Activated T-helper 2 cell treated with anti-CD3 and anti-CD28 coated beads, Interferon-gamma antibody, Interleukin-2, Interleukin-4, amounts not matched to agents 10 μg/mL and 5 μg/mL and 100 μg/mL, durations not matched to agents 14 hours and 24 hours and 36 hours (primary cell): Measurements from ENCODE around the gene SETDB2. TPM values are rescaled to one million over a fixed set of nuclear protein-coding genes. Genes with fewer than 3 reads are reported as not detected.

Experiments
- DNase-seq: peaks from one replicate; pipeline ENCODE4 v3.0.0; 2021; ENCODE audit warnings: low spot score
- H3K27ac Mint-ChIP-seq: one replicate; pipeline ENCODE4 v1.8.0; 2021; ENCODE audit warnings: mixed read lengths
- H3K27me3 Mint-ChIP-seq: one replicate; pipeline ENCODE4 v1.8.0; 2021; ENCODE audit warnings: low read depth, mixed read lengths
- H3K36me3 Mint-ChIP-seq: one replicate; pipeline ENCODE4 v1.8.0; 2021; ENCODE audit warnings: low read depth, mixed read lengths
- H3K4me1 Mint-ChIP-seq: one replicate; pipeline ENCODE4 v1.8.0; 2021; ENCODE audit warnings: low read depth, mixed read lengths
- H3K4me3 Mint-ChIP-seq: one replicate; pipeline ENCODE4 v1.8.0; 2021; ENCODE audit warnings: low read depth, mild to moderate bottlenecking, moderate library complexity, mixed read lengths
- H3K9me3 Mint-ChIP-seq: one replicate; pipeline ENCODE4 v1.8.0; 2021; ENCODE audit warnings: mixed read lengths
- intact Hi-C: fragments of 100-400 bp; cut with micrococcal nuclease; formaldehyde crosslinking; loops from one replicate; pipeline ENCODE4 v1.15.1; 2023
- total RNA-seq: library from RNA; stranded (reverse); gene quantifications from 2 replicates; pipeline ENCODE4 v1.2.3, GENCODE V29; 2022

The SETDB2 gene, protein sequence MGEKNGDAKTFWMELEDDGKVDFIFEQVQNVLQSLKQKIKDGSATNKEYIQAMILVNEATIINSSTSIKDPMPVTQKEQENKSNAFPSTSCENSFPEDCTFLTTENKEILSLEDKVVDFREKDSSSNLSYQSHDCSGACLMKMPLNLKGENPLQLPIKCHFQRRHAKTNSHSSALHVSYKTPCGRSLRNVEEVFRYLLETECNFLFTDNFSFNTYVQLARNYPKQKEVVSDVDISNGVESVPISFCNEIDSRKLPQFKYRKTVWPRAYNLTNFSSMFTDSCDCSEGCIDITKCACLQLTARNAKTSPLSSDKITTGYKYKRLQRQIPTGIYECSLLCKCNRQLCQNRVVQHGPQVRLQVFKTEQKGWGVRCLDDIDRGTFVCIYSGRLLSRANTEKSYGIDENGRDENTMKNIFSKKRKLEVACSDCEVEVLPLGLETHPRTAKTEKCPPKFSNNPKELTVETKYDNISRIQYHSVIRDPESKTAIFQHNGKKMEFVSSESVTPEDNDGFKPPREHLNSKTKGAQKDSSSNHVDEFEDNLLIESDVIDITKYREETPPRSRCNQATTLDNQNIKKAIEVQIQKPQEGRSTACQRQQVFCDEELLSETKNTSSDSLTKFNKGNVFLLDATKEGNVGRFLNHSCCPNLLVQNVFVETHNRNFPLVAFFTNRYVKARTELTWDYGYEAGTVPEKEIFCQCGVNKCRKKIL
- 10.8 and 11.0 TPM in 2 replicates for total RNA-seq

GRCh38 chr13:49443704-49444523 is at the start of gene SETDB2, which contains the start of gene CAB39L:
TSS of gene SETDB2 (plus strand) at chr13:49444274. CDS start at chr13:49451894, 7,620 bp downstream.
TSS of gene CAB39L (minus strand) at chr13:49444064. CDS start at chr13:49382910, 61,154 bp downstream.
- Mint-ChIP-seq H3K36me3 (peaks cover 12% of the 10 kb centered on the region), H3K27me3 (peaks cover 8% of the 10 kb centered on the region), H3K4me1 (peaks cover 49% of the 10 kb centered on the region), H3K9me3 (no peaks in the 10 kb centered on the region), H3K27ac (peak within 1 kb of the TSS; percentile 99), H3K4me3 (peak within 1 kb of the TSS; percentile 95)
- intact Hi-C loops = loop anchor here (1.0 to 10.0 kb wide), 11 partner anchors 10 to 683 kb away; partner anchors contain the start of genes CDADC1, FNDC3A, KPNA3 and PHF11
- peak; percentile 99 for DNase-seq

- Mint-ChIP-seq H3K9me3 (no peaks in the 10 kb centered on the region), H3K4me3 (no peak overlapping the region), H3K27me3 (peaks cover 12% of the 10 kb centered on the region), H3K27ac (no peak overlapping the region), H3K4me1 (no peaks in the 10 kb centered on the region), H3K36me3 (no peaks in the 10 kb centered on the region)
- no peak for DNase-seq
- intact Hi-C loops = no loop called here
Observed at GRCh38 chr13:49395451-49395865, 48.6 kb upstream of the SETDB2 start.

GRCh38 chr13:49395878-49396380 is 48.1 kb upstream of the SETDB2 start:
- H3K9me3 Mint-ChIP-seq = no peaks in the 10 kb centered on the region
- H3K4me1 Mint-ChIP-seq = no peaks in the 10 kb centered on the region
- H3K36me3 Mint-ChIP-seq = no peaks in the 10 kb centered on the region
- no peak for DNase-seq
- no peak overlapping the region for H3K27ac Mint-ChIP-seq
- H3K27me3 Mint-ChIP-seq = peaks cover 9% of the 10 kb centered on the region
- no peak overlapping the region for H3K4me3 Mint-ChIP-seq
- intact Hi-C loops = no loop called here

- peaks cover 17% of the 10 kb centered on the region for H3K9me3 Mint-ChIP-seq
- no peak for DNase-seq
- no peak overlapping the region for H3K4me3 Mint-ChIP-seq
- H3K27ac Mint-ChIP-seq = no peak overlapping the region
- no peaks in the 10 kb centered on the region for H3K4me1 Mint-ChIP-seq
- H3K36me3 Mint-ChIP-seq = no peaks in the 10 kb centered on the region
- intact Hi-C loops = no loop called here
- peaks cover 3% of the 10 kb centered on the region for H3K27me3 Mint-ChIP-seq
Observed at GRCh38 chr13:49399801-49400472, 44.1 kb upstream of the SETDB2 start.

GRCh38 chr13:49400755-49401659 is 43.1 kb upstream of the SETDB2 start:
- Mint-ChIP-seq H3K27ac (no peak overlapping the region), H3K36me3 (no peaks in the 10 kb centered on the region), H3K9me3 (peaks cover 27% of the 10 kb centered on the region), H3K27me3 (peaks cover 3% of the 10 kb centered on the region), H3K4me1 (no peaks in the 10 kb centered on the region), H3K4me3 (no peak overlapping the region)
- DNase-seq = no peak
- intact Hi-C loops = no loop called here

GRCh38 chr13:49403996-49404702 is 39.9 kb upstream of the SETDB2 start:
- no peak overlapping the region for H3K27ac Mint-ChIP-seq
- H3K36me3 Mint-ChIP-seq = no peaks in the 10 kb centered on the region
- peaks cover 27% of the 10 kb centered on the region for H3K9me3 Mint-ChIP-seq
- DNase-seq = no peak
- H3K27me3 Mint-ChIP-seq = peaks cover 5% of the 10 kb centered on the region
- intact Hi-C loops = no loop called here
- H3K4me3 Mint-ChIP-seq = no peak overlapping the region
- no peaks in the 10 kb centered on the region for H3K4me1 Mint-ChIP-seq

GRCh38 chr13:49404703-49405020 is 39.4 kb upstream of the SETDB2 start:
- intact Hi-C loops = no loop called here
- no peak for DNase-seq
- Mint-ChIP-seq H3K27me3 (peaks cover 5% of the 10 kb centered on the region), H3K4me1 (no peaks in the 10 kb centered on the region), H3K4me3 (no peak overlapping the region), H3K36me3 (no peaks in the 10 kb centered on the region), H3K27ac (no peak overlapping the region), H3K9me3 (peaks cover 27% of the 10 kb centered on the region)

DNA sequence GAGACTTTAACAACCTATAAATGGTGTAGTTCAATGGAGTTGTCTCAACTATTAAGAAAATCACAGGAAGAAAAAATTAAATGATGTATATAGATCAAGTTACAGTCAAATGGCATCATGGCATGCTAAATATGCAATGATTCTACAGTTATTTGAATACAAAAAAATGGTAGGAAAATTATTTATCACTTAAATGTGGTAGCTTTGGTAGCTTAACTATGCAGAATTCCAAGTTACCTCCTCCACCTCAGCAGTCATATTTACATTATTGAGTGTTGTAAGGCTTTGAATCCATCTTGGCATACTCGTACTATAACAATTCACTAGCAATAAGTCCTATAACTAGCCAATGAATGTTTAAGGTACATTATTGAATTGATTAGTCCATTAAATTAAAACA is 37.0 kb upstream of the SETDB2 start:
- no peak overlapping the region for H3K27ac Mint-ChIP-seq
- H3K9me3 Mint-ChIP-seq = peaks cover 27% of the 10 kb centered on the region
- no peaks in the 10 kb centered on the region for H3K36me3 Mint-ChIP-seq
- H3K4me3 Mint-ChIP-seq = no peak overlapping the region
- peaks cover 7% of the 10 kb centered on the region for H3K27me3 Mint-ChIP-seq
- H3K4me1 Mint-ChIP-seq = no peaks in the 10 kb centered on the region
- no peak for DNase-seq
- intact Hi-C loops = no loop called here

DNA sequence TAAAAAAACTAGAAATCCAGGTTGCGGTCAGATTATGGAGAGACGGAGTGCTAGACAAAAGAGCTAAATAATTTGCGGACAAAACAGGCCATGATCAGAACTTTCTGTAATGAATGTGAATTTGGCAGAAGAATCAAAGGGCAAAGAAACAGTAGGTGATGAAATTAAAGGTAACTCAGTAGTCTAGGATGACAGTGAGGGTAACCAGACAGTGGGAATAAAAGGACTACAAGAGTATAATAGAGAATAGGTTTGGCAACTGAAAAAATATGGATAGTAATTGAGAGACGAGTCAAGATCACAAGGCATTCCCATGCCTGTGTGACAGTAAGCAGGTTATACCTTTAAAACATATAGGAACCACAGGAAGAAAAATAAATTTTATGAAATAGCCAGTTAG is 36.1 kb upstream of the SETDB2 start:
- H3K27ac Mint-ChIP-seq = no peak overlapping the region
- peaks cover 9% of the 10 kb centered on the region for H3K27me3 Mint-ChIP-seq
- H3K9me3 Mint-ChIP-seq = peaks cover 27% of the 10 kb centered on the region
- no peak overlapping the region for H3K4me3 Mint-ChIP-seq
- H3K36me3 Mint-ChIP-seq = no peaks in the 10 kb centered on the region
- DNase-seq = no peak
- H3K4me1 Mint-ChIP-seq = no peaks in the 10 kb centered on the region
- intact Hi-C loops = no loop called here

DNA sequence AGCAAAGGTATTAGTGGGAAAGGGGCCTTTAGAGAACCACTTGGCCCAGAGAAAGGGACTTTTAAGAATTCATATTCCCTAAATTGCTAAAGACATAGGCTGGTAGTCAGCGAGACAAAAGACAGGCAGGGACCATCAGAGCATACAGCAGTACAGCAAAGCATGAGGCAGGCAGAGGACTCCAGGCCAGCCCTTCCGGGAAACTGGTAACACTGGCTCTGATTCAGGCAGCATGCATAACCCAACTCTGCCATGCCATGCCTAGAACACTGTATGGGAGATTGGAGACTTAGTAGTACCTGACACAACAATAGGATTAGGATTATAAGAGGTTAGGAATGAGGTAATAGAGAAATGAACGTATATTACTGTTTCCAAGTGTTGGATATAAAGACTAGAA is 35.1 kb upstream of the SETDB2 start:
- Mint-ChIP-seq H3K36me3 (no peaks in the 10 kb centered on the region), H3K4me3 (no peak overlapping the region), H3K9me3 (peaks cover 19% of the 10 kb centered on the region), H3K27ac (no peak overlapping the region), H3K27me3 (peaks cover 11% of the 10 kb centered on the region), H3K4me1 (no peaks in the 10 kb centered on the region)
- no peak for DNase-seq
- intact Hi-C loops = no loop called here

DNA sequence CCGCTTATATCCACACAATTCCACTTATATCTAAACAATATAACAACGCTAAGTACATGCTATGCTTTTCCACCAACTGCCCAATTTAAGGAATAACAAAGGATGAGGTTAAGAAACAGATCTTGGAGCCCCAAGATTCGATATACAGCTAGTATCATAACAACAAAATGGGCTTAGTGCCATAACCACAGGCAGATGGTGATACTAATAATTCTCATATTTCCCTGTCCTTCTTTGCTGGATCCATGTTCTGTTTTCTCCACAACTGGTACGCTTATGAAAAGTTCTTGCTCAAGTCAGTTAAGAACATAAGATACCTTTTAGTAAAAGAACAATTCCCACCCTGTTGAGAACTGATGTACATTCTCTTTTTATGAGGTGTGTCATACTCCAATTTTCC is 34.1 kb upstream of the SETDB2 start:
- intact Hi-C loops = no loop called here
- H3K4me1 Mint-ChIP-seq = no peaks in the 10 kb centered on the region
- H3K9me3 Mint-ChIP-seq = peaks cover 9% of the 10 kb centered on the region
- no peak overlapping the region for H3K27ac Mint-ChIP-seq
- no peaks in the 10 kb centered on the region for H3K36me3 Mint-ChIP-seq
- H3K27me3 Mint-ChIP-seq = peaks cover 11% of the 10 kb centered on the region
- H3K4me3 Mint-ChIP-seq = no peak overlapping the region
- DNase-seq = no peak
